Uterus (tissue), 4 donors: ENCODE results near the gene SSBP3. TPM values are rescaled to one million over a fixed set of nuclear protein-coding genes. Genes with fewer than 3 reads are reported as not detected.

Source experiments
- DNase-seq, 2 donors: peaks; one replicate each; pipeline ENCODE4 v3.0.0-alpha.2; 2019 to 2020
- H3K27ac ChIP-seq, 2 donors: fragments of 200-600 bp; sonication (generic); 1 replicate in 1 of 2; 2 replicates in 1 of 2; pipeline ENCODE4 v1.5.1; 2016 to 2018
- H3K27me3 ChIP-seq, 2 donors: fragments of 200-600 bp; sonication (generic); one replicate each; pipeline ENCODE4 v1.5.1; 2018 to 2019; ENCODE audit warnings: control low read depth in 1 of 2
- H3K36me3 ChIP-seq, 2 donors: fragments of 200-600 bp; sonication (generic); one replicate each; pipeline ENCODE4 v1.5.1; 2019; ENCODE audit warnings: control low read depth in 1 of 2
- H3K4me1 ChIP-seq, 2 donors: fragments of 200-600 bp; sonication (generic); one replicate each; pipeline ENCODE4 v1.5.1; 2018 to 2019; ENCODE audit warnings: control low read depth in 1 of 2
- H3K4me3 ChIP-seq, 2 donors: fragments of 200-600 bp; sonication (generic); 1 replicate in 1 of 2; 2 replicates in 1 of 2; pipeline ENCODE4 v1.5.1; 2018 to 2019; ENCODE audit warnings: mild to moderate bottlenecking in 1 of 2
- H3K9me3 ChIP-seq, 2 donors: fragments of 200-600 bp; sonication (generic); one replicate each; pipeline ENCODE4 v1.5.1; 2019; ENCODE audit warnings: control low read depth in 1 of 2
- CTCF ChIP-seq, 4 experiments: fragments of 200-600 bp in 2 of 4; fragments of 450-650 bp in 2 of 4; sonication (generic) in 2 of 4; IDR thresholded peaks; one replicate each; pipeline ENCODE4 v1.5.1; 2016 to 2019; ENCODE audit warnings: antibody characterized with exemption in 4 of 4, mild to moderate bottlenecking in 2 of 4, moderate library complexity in 1 of 4
- POLR2A ChIP-seq, 2 donors: fragments of 450-650 bp; IDR thresholded peaks; one replicate each; pipeline ENCODE4 v1.6.1; 2016; ENCODE audit warnings: antibody characterized with exemption in 2 of 2, mild to moderate bottlenecking in 1 of 2, moderate library complexity in 1 of 2
- intact Hi-C: fragments of 100-400 bp; cut with DNase I; formaldehyde crosslinking; loops from one replicate; pipeline ENCODE4 v1.15.1; 2023; ENCODE audit warnings: low total_unique reads
- total RNA-seq, 4 donors: library from RNA; depleted of rRNA in 3 of 4; stranded (reverse); fragments of >200 nt in 3 of 4; gene quantifications; one replicate each; pipeline versions ENCODE4 v1.1.0 to v1.2.4, GENCODE V29; 2014 to 2023
- donor health status: DM: yes; HTN: yes; CAD: no.

SSBP3 gene
- total RNA-seq, 4 donors from 2014 or later, result 19.7 to 125 (median 31.4) TPM

DNA sequence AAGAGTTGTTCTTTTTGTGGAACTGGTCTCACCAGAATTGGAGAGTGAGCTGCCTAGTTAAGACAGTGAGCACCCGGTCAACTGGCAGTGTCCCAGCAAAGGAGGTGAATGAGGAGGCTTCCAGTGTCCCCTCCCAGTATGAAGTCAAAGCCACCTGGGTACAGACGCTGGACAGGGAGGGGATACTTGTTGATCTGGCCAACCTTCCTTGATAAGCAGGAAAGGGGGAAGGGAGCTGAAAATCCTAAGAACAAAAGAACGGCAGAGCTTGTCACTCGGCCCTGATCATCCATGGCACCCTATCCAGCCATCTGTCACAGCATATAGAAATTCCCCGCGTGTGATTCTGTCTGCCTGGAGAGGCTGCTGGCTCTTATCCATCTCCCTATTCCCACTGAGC is 91.5 kb downstream of the SSBP3 start:
- no peak for DNase-seq

GRCh38 chr1:54312796-54313316 is 93.3 kb downstream of the SSBP3 start:
- TF ChIP-seq CTCF (IDR thresholded peaks at IDR 0.05), result no peak
- no peak for TF ChIP-seq POLR2A (IDR thresholded peaks at IDR 0.05)
- H3K4me1 ChIP-seq, result peaks cover 0 to 13% of the 10 kb centered on the region in 2 donors
- H3K27ac ChIP-seq, result peak overlapping the region; percentile 76
- DNase-seq, result peak; percentile 77 to 80
- no peaks in the 10 kb centered on the region for H3K27me3 ChIP-seq
- intact Hi-C loops, result no loop called here
- no peak overlapping the region for H3K4me3 ChIP-seq
- H3K36me3 ChIP-seq, result no peaks in the 10 kb centered on the region
- no peaks in the 10 kb centered on the region for H3K9me3 ChIP-seq

More for the DNA sequence above, 91.5 kb downstream of the SSBP3 start:
- H3K36me3 ChIP-seq, result no peaks in the 10 kb centered on the region
- TF ChIP-seq CTCF (IDR thresholded peaks at IDR 0.05), result no peak
- TF ChIP-seq POLR2A (IDR thresholded peaks at IDR 0.05), result no peak
- H3K27me3 ChIP-seq, result no peaks in the 10 kb centered on the region
- H3K9me3 ChIP-seq, result no peaks in the 10 kb centered on the region
- peak overlapping the region in 1 of 2 donors; percentile 18 for H3K27ac ChIP-seq
- no peak overlapping the region for H3K4me3 ChIP-seq
- intact Hi-C loops, result no loop called here
- H3K4me1 ChIP-seq, result peaks cover 0 to 13% of the 10 kb centered on the region in 2 donors

DNA sequence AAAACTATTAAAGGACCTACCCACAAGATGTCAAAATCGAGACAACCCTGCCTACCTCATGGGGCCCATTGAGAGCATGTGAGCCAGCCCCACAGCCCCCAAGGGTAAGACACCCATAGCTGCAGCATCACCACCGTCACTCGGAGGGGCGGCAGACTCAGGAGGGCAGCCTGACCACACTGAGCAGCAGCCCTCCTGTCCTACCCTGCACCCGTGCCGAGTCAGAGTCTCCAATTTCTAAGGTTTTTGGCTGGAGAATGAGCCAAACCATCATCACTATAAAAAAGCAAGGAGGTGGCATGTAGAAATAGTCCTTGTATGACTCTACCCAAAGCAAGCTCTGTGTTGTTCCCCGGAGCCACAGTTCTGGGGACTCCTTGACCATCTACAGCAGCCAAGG is 94.7 kb downstream of the SSBP3 start:
- no peak for DNase-seq
- H3K27ac ChIP-seq, result peak overlapping the region in 1 of 2 donors; percentile 76
- no peak for TF ChIP-seq CTCF (IDR thresholded peaks at IDR 0.05)
- TF ChIP-seq POLR2A (IDR thresholded peaks at IDR 0.05), result no peak
- H3K27me3 ChIP-seq, result no peaks in the 10 kb centered on the region
- intact Hi-C loops, result no loop called here
- no peak overlapping the region for H3K4me3 ChIP-seq
- no peaks in the 10 kb centered on the region for H3K36me3 ChIP-seq
- peaks cover 0 to 13% of the 10 kb centered on the region in 2 donors for H3K4me1 ChIP-seq
- H3K9me3 ChIP-seq, result no peaks in the 10 kb centered on the region

- Histone ChIP-seq H3K4me1 (peaks cover 0 to 13% of the 10 kb centered on the region in 2 donors), H3K9me3 (no peaks in the 10 kb centered on the region), H3K27ac (no peak overlapping the region), H3K4me3 (no peak overlapping the region), H3K36me3 (no peaks in the 10 kb centered on the region), H3K27me3 (no peaks in the 10 kb centered on the region)
- peak; percentile 18 to 47 (median 30) for TF ChIP-seq CTCF (IDR thresholded peaks at IDR 0.05)
- TF ChIP-seq POLR2A (IDR thresholded peaks at IDR 0.05), result no peak
- intact Hi-C loops, result no loop called here
- DNase-seq, result no peak
These were observed 95.5 kb downstream of the SSBP3 start for GRCh38 chr1:54310439-54311328.
